TTC549 (cell line): Measurements from ENCODE around the gene GAL3ST1.

Experiments used
- FAIRE-seq: peaks from 2 replicates; lab custom pipeline; 2012; peaks lifted over from hg19 to GRCh38; lab: Jason Lieb, UNC

The GAL3ST1 gene

GRCh38 chr22:30531651-30532608 lies 42.5 kb downstream of the GAL3ST1 start:
- FAIRE-seq: no peak

GRCh38 chr22:30526656-30527055 lies 47.8 kb downstream of the GAL3ST1 start:
- no peak for FAIRE-seq

GRCh38 chr22:30523646-30524489 lies 50.6 kb downstream of the GAL3ST1 start:
- FAIRE-seq: no peak

- FAIRE-seq: no peak
Observed at GRCh38 chr22:30521368-30522156, 52.9 kb downstream of the GAL3ST1 start.

- FAIRE-seq: no peak
Observed at GRCh38 chr22:30519842-30520425, 54.5 kb downstream of the GAL3ST1 start.

GRCh38 chr22:30516731-30517130 lies 57.7 kb downstream of the GAL3ST1 start:
- no peak for FAIRE-seq

- FAIRE-seq: no peak
Observed at GRCh38 chr22:30516273-30516672, 58.2 kb downstream of the GAL3ST1 start.

- no peak for FAIRE-seq
Observed at GRCh38 chr22:30514252-30514651, 60.2 kb downstream of the GAL3ST1 start.

- FAIRE-seq: no peak
Observed at GRCh38 chr22:30513462-30513861, 61.0 kb downstream of the GAL3ST1 start.

GRCh38 chr22:30511911-30512310 lies 62.6 kb downstream of the GAL3ST1 start:
- FAIRE-seq: no peak

- no peak for FAIRE-seq
Observed at GRCh38 chr22:30511109-30511508, 63.4 kb downstream of the GAL3ST1 start.

GRCh38 chr22:30508216-30508615 lies 66.2 kb downstream of the GAL3ST1 start:
- no peak for FAIRE-seq

- FAIRE-seq: no peak
Observed at GRCh38 chr22:30507670-30508069, 66.8 kb downstream of the GAL3ST1 start.

- FAIRE-seq: no peak
Observed at GRCh38 chr22:30506507-30506968, 67.9 kb downstream of the GAL3ST1 start.
